Vagina (tissue), 2 donors: ENCODE measurements around the gene ERMP1.

Source experiments
- CTCF ChIP-seq, 3 experiments: fragments of 450-650 bp in 2 of 3; fragments of 200-600 bp in 1 of 3; sonication (generic) in 1 of 3; IDR thresholded peaks; one replicate each; pipeline ENCODE4 v1.5.1; 2017 to 2019; ENCODE audit warnings: antibody characterized with exemption in 3 of 3, mild to moderate bottlenecking in 2 of 3, moderate library complexity in 2 of 3
- POLR2A ChIP-seq, 2 donors: fragments of 450-650 bp; IDR thresholded peaks; one replicate each; pipeline ENCODE4 v1.6.1; 2017; ENCODE audit warnings: antibody characterized with exemption in 2 of 2, mild to moderate bottlenecking in 2 of 2, moderate library complexity in 2 of 2
- POLR2AphosphoS5 ChIP-seq, 2 donors: sonication (generic); formaldehyde crosslinking; IDR thresholded peaks; one replicate each; pipeline ENCODE4 v1.9.0; 2017; ENCODE audit warnings: antibody characterized with exemption in 2 of 2, mild to moderate bottlenecking in 2 of 2, low read depth in 1 of 2; ENCODE audit not compliant: insufficient read depth in 1 of 2

DNA sequence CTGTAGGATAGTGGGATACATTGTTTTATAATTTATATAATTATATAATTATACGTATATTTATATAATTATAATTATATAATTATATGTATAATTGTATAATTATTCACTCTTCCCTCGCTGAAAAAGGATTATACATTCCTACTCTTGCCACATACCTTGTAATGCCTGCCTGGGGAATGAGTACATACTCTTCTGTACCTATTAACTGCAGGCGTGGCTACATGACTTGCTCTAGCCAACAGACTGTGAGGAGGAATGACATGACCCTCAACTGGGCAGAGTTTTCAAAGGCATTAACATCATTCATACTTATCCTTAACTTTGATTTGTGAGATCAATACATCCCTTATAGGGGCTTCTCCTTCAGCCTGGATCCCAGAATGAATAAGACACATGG, 19.1 kb downstream of the ERMP1 start:
- TF ChIP-seq POLR2AphosphoS5 (IDR thresholded peaks at IDR 0.05; ENCODE audit: insufficient read depth in 1 of 2, low read depth in 1 of 2) (no peak), CTCF (IDR thresholded peaks at IDR 0.05) (no peak), POLR2A (IDR thresholded peaks at IDR 0.05) (no peak)
